HepG2 (cell line): ENCODE measurements around the gene TFAP2A. TPM values are rescaled to one million over a fixed set of nuclear protein-coding genes. Genes with fewer than 3 reads are reported as not detected.

Source experiments
- AFF4 ChIP-seq: sonication (generic); formaldehyde crosslinking; IDR thresholded peaks from 2 replicates; pipeline ENCODE4 v1.4.0; 2020; ENCODE audit warnings: missing genetic modification reagents
- MAFG ChIP-seq: sonication (generic); formaldehyde crosslinking; IDR thresholded peaks from 2 replicates; pipeline ENCODE4 v1.5.1; 2020; ENCODE audit warnings: mild to moderate bottlenecking, missing genetic modification reagents
- MEIS2 ChIP-seq: sonication (generic); formaldehyde crosslinking; IDR thresholded peaks from 2 replicates; pipeline ENCODE4 v1.9.0; 2021; ENCODE audit warnings: mild to moderate bottlenecking, missing genetic modification reagents
- U2AF1 ChIP-seq: fragments of 200-400 bp; formaldehyde crosslinking; optimal IDR thresholded peaks from 2 replicates; pipeline ENCODE3; 2017; ENCODE audit warnings: mild to moderate bottlenecking, low read depth, low read length
- ZBTB2 ChIP-seq: sonication (generic); formaldehyde crosslinking; IDR thresholded peaks from 2 replicates; pipeline ENCODE4 v1.8.0; 2022; ENCODE audit warnings: low read depth, missing genetic modification reagents
- ZNF615 ChIP-seq: sonication (generic); formaldehyde crosslinking; IDR thresholded peaks from 2 replicates; pipeline ENCODE4 v1.5.0; 2020; ENCODE audit warnings: mild to moderate bottlenecking, missing genetic modification reagents, borderline replicate concordance
- ZNF792 ChIP-seq: IDR thresholded peaks from 2 replicates; pipeline ENCODE4 v1.6.1; 2016
- polyA plus RNA-seq, 8 experiments: library from polyadenylated mRNA; depleted of rRNA in 3 of 8; stranded (reverse) in 7 of 8; unstranded in 1 of 8; fragments of >200 nt; fragmentation: Illumina TruSeq in 4 of 8; extraction: Trizol in 4 of 8; gene quantifications; 2 replicates each; pipeline versions ENCODE4 v1.2.1 to v1.2.3, GENCODE V29; 2011 to 2016; ENCODE audit warnings: low read depth in 4 of 8, missing spikeins in 1 of 8, mixed read lengths in 1 of 8; ENCODE audit not compliant: insufficient read depth in 1 of 8
- total RNA-seq, 5 experiments: library from RNA; depleted of rRNA; stranded (reverse); fragments of >200 nt; fragmentation: Illumina TruSeq; extraction: Trizol; gene quantifications; 2 replicates each; pipeline ENCODE4 v1.2.3, GENCODE V29; 2016; ENCODE audit warnings: low read depth in 1 of 5
- TF ChIP-seq, protein P1 (sequence below): sonication (generic); formaldehyde crosslinking; IDR thresholded peaks from 2 replicates; pipeline ENCODE4 v1.8.0; 2022; ENCODE audit warnings: mild to moderate bottlenecking, missing genetic modification reagents
- TF ChIP-seq, protein P2 (sequence below): sonication (generic); formaldehyde crosslinking; IDR thresholded peaks from 2 replicates; pipeline ENCODE4 v1.9.0; 2021; ENCODE audit warnings: mild to moderate bottlenecking, missing genetic modification reagents

Gene TFAP2A
- total and polyA plus RNA-seq, 2 of the 13 experiments (the other 11 are each of a cell fraction or from before 2014, with no cell fraction given), result not detected

DNA sequence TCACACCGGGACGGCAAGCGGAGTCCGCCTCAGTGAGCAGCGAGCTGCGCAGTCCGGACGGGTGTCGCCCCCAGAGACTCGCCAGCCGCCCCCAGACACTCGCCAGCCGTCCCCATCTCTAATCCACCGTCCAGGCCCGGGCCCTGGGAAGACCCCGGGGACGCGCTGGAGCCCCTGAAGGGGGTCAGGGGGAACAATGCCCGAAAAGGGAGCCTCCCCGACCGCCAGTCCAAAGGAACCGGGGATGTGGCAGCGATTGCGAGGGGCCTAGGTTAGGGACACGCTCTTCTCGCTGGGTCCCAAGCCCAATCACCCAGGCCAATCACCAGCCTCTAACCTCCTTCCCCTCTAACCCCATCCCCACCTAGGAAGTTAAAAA, 33.1 kb downstream of the TFAP2A start (continued):
- no peak for TF ChIP-seq ZNF792 (CRISPR knock-in tag)
- no peak for TF ChIP-seq AFF4 (CRISPR knock-in tag)
- TF ChIP-seq MEIS2 (CRISPR knock-in tag), result no peak
- no peak for TF ChIP-seq ZBTB2
- TF ChIP-seq MAFG (CRISPR knock-in tag), result no peak
- TF ChIP-seq, protein P1, sequence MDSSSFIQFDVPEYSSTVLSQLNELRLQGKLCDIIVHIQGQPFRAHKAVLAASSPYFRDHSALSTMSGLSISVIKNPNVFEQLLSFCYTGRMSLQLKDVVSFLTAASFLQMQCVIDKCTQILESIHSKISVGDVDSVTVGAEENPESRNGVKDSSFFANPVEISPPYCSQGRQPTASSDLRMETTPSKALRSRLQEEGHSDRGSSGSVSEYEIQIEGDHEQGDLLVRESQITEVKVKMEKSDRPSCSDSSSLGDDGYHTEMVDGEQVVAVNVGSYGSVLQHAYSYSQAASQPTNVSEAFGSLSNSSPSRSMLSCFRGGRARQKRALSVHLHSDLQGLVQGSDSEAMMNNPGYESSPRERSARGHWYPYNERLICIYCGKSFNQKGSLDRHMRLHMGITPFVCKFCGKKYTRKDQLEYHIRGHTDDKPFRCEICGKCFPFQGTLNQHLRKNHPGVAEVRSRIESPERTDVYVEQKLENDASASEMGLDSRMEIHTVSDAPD (CRISPR knock-in tag), result no peak
- no peak for TF ChIP-seq ZNF615 (CRISPR knock-in tag)
- TF ChIP-seq, protein P2, sequence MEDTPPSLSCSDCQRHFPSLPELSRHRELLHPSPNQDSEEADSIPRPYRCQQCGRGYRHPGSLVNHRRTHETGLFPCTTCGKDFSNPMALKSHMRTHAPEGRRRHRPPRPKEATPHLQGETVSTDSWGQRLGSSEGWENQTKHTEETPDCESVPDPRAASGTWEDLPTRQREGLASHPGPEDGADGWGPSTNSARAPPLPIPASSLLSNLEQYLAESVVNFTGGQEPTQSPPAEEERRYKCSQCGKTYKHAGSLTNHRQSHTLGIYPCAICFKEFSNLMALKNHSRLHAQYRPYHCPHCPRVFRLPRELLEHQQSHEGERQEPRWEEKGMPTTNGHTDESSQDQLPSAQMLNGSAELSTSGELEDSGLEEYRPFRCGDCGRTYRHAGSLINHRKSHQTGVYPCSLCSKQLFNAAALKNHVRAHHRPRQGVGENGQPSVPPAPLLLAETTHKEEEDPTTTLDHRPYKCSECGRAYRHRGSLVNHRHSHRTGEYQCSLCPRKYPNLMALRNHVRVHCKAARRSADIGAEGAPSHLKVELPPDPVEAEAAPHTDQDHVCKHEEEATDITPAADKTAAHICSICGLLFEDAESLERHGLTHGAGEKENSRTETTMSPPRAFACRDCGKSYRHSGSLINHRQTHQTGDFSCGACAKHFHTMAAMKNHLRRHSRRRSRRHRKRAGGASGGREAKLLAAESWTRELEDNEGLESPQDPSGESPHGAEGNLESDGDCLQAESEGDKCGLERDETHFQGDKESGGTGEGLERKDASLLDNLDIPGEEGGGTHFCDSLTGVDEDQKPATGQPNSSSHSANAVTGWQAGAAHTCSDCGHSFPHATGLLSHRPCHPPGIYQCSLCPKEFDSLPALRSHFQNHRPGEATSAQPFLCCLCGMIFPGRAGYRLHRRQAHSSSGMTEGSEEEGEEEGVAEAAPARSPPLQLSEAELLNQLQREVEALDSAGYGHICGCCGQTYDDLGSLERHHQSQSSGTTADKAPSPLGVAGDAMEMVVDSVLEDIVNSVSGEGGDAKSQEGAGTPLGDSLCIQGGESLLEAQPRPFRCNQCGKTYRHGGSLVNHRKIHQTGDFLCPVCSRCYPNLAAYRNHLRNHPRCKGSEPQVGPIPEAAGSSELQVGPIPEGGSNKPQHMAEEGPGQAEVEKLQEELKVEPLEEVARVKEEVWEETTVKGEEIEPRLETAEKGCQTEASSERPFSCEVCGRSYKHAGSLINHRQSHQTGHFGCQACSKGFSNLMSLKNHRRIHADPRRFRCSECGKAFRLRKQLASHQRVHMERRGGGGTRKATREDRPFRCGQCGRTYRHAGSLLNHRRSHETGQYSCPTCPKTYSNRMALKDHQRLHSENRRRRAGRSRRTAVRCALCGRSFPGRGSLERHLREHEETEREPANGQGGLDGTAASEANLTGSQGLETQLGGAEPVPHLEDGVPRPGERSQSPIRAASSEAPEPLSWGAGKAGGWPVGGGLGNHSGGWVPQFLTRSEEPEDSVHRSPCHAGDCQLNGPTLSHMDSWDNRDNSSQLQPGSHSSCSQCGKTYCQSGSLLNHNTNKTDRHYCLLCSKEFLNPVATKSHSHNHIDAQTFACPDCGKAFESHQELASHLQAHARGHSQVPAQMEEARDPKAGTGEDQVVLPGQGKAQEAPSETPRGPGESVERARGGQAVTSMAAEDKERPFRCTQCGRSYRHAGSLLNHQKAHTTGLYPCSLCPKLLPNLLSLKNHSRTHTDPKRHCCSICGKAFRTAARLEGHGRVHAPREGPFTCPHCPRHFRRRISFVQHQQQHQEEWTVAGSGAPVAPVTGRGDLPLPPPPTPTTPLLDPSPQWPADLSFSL (CRISPR knock-in tag), result no peak
- no peak for TF ChIP-seq U2AF1
